ENCODE results near the gene MLXIP. TPM values are rescaled to one million over a fixed set of nuclear protein-coding genes. Genes with fewer than 3 reads are reported as not detected.

Gene MLXIP
- total RNA-seq, 1 experiment from 2014 or later, result 32.4 TPM

DNA sequence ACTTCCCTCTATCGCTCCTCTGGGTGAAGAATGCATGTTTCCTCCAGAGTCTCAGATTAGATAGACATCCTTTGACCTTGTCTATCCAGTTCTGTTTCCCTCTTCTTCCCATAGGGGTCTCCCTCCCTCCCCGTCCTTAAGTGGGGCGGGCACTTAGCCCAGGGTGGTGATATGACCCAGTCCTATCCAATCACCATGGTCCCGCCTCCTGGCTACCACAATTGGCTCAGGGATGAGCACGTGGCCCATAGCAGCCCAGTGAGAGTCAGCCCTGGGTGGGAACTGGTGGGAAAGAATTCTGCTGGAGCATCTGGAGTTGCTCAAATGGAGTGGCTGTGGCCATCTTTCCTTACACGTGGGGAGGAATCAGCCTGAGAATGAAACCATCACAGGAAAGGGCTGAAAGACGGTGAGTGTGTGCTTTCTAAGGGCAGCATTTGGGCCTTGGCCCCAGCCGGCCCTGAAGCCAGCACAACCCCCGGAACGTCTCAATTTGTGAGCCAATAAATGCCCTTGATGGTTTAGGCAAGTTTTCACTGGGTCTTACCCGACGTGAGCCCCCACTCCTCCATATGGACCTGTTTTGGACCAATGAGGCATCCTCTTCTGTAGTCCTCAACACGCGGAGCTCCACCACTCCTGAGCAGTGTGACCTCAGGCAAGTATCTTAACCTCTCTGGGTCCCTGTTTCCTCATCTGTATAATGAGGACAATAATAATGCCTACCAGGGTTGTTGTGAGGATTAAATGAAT lies 14.4 kb upstream of the MLXIP start:
- H3K27me3 Mint-ChIP-seq (ENCODE audit: low read depth), result no peaks in the 10 kb centered on the region
- H3K4me3 Mint-ChIP-seq, result peak overlapping the region; percentile 63 to 83
- peaks cover 16 to 42% (median 31%) of the 10 kb centered on the region in 3 experiments; a peak in 6 of 7 replicates for H3K36me3 Mint-ChIP-seq (ENCODE audit: insufficient read depth in 1 of 3, low read depth in 3 of 3)

More for the DNA sequence above, 14.4 kb upstream of the MLXIP start:
- H3K27ac ChIP-seq (ENCODE audit: insufficient read length, low read depth, low read length), result no peak overlapping the region
- H3K4me2 ChIP-seq (ENCODE audit: insufficient read depth, insufficient read length, low read length), result peak overlapping the region; percentile 55
- no peak overlapping the region; the same call in 1 of the 2 replicates for H3K4ac ChIP-seq (ENCODE audit: low read depth, low read length)
- peak; percentile 100 for DNase-seq
- no peak overlapping the region for H3K56ac ChIP-seq (ENCODE audit: insufficient read length, low read depth, low read length)
- no peak overlapping the region for H3K23ac ChIP-seq (ENCODE audit: insufficient read length, low read depth, low read length)
- H3K79me2 ChIP-seq (ENCODE audit: insufficient read depth, low read length), result no peaks in the 10 kb centered on the region
- no peaks in the 10 kb centered on the region for H3K9me3 ChIP-seq (ENCODE audit: control insufficient read depth, low read depth, low read length)
- no peak overlapping the region for H4K91ac ChIP-seq (ENCODE audit: insufficient read length, low read depth, low read length)
- H2BK20ac ChIP-seq (ENCODE audit: low read depth, low read length, poor library complexity, severe bottlenecking), result no peak overlapping the region
- no peak overlapping the region for H3T11ph ChIP-seq (ENCODE audit: low read length)
- peak overlapping the region; percentile 64 for H3K9ac ChIP-seq (ENCODE audit: extremely low read depth, insufficient read length, low read length)
- no peak overlapping the region for H2BK120ac ChIP-seq (ENCODE audit: low read depth, low read length, poor library complexity, severe bottlenecking)
- H4K5ac ChIP-seq (ENCODE audit: insufficient read length, low read depth, low read length), result peak overlapping the region; percentile 14
- H3K23me2 ChIP-seq (ENCODE audit: insufficient read length, low read depth, low read length, poor library complexity, severe bottlenecking), result peaks cover 8% of the 10 kb centered on the region
- H2BK12ac ChIP-seq (ENCODE audit: insufficient read length, low read depth, low read length), result no peak overlapping the region
- no peaks in the 10 kb centered on the region; the same call in 1 of the 2 replicates for H3K4me1 ChIP-seq (ENCODE audit: insufficient read depth, low read length)
- H3K27ac Mint-ChIP-seq, result peak overlapping the region; percentile 80 to 97 (median 94); a peak in 6 of 7 replicates
- peak overlapping the region; percentile 69 for H3K18ac ChIP-seq (ENCODE audit: insufficient read length, low read depth, low read length)
- TF ChIP-seq CTCF (conservative IDR thresholded peaks at IDR 0.05), result peak; percentile 73
- H3K27me3 ChIP-seq (ENCODE audit: insufficient read depth, low read length), result no peaks in the 10 kb centered on the region
- H4K8ac ChIP-seq (replicated peaks; ENCODE audit: insufficient read length, low read depth, low read length), result no peak overlapping the region
- H4K20me1 ChIP-seq (ENCODE audit: control insufficient read depth, insufficient read depth, insufficient read length), result no peaks in the 10 kb centered on the region
- H2AFZ ChIP-seq (ENCODE audit: low read length), result no peak overlapping the region
- WGBS (ENCODE audit: extremely low coverage, insufficient read length, low lambda C conversion rate), result no CpG with 5 or more reads among the region's 14 CpGs
- no peak overlapping the region for H2BK5ac ChIP-seq (ENCODE audit: insufficient read length, low read length)
- no peaks in the 10 kb centered on the region for H3K79me1 ChIP-seq (ENCODE audit: insufficient read depth, low read depth, low read length, poor library complexity, severe bottlenecking)
- H2BK15ac ChIP-seq (ENCODE audit: low read depth, low read length), result no peak overlapping the region
- peak overlapping the region; percentile 72; the same call in 1 of the 2 replicates for H3K14ac ChIP-seq (ENCODE audit: insufficient read depth, low read length)
- H3K4me1 Mint-ChIP-seq, result peaks cover 25 to 30% of the 10 kb centered on the region in 2 experiments
- no peaks in the 10 kb centered on the region for H3K9me3 Mint-ChIP-seq
- H2AK5ac ChIP-seq (ENCODE audit: insufficient read length, low read length), result no peak overlapping the region

Data from H9 (cell line).